DND-41 (cell line): ENCODE measurements around the gene CDH5.

Experiments used
- EZH2 ChIP-seq: IDR thresholded peaks from 3 replicates; pipeline ENCODE4 v1.6.1; 2012; ENCODE audit warnings: borderline replicate concordance, low read depth, mild to moderate bottlenecking, moderate library complexity, low read length, inconsistent platforms; ENCODE audit not compliant: severe bottlenecking
- TF ChIP-seq, protein P1 (sequence below): IDR thresholded peaks from 2 replicates; pipeline ENCODE4 v1.5.1; 2012; ENCODE audit warnings: borderline replicate concordance, low read length, moderate library complexity, mild to moderate bottlenecking; ENCODE audit not compliant: poor library complexity, severe bottlenecking; ENCODE audit errors: extremely low read depth

DNA sequence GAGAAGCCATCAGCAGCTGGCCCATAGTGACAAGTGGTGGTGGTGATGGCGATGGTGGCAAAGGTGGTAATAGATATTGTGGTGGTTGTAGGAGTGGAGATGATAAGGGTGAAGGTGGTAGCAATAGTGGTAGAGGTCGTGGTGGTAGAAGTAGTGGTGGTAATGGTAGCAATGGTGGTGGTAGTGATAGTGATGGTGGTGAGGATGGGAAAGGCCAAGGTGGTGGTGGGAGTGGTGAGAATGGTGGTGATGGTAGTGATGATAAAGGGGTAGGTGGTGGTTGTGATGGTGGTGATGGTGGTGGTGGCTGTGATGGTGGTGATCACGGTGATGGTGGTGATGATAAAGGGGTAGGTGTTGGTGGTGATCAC, 13.1 kb downstream of the CDH5 start:
- TF ChIP-seq, protein P1, sequence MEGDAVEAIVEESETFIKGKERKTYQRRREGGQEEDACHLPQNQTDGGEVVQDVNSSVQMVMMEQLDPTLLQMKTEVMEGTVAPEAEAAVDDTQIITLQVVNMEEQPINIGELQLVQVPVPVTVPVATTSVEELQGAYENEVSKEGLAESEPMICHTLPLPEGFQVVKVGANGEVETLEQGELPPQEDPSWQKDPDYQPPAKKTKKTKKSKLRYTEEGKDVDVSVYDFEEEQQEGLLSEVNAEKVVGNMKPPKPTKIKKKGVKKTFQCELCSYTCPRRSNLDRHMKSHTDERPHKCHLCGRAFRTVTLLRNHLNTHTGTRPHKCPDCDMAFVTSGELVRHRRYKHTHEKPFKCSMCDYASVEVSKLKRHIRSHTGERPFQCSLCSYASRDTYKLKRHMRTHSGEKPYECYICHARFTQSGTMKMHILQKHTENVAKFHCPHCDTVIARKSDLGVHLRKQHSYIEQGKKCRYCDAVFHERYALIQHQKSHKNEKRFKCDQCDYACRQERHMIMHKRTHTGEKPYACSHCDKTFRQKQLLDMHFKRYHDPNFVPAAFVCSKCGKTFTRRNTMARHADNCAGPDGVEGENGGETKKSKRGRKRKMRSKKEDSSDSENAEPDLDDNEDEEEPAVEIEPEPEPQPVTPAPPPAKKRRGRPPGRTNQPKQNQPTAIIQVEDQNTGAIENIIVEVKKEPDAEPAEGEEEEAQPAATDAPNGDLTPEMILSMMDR = no peak
- TF ChIP-seq EZH2 = no peak
